Measurements from ENCODE around the gene SF3B5.
"Not testable (repeated sequence)": the region's sequence is repeated elsewhere in the genome, so short reads cannot be mapped to it uniquely, and the experiment has no call there.

Gene SF3B5

GRCh38 chr6:144095134-144096002 is at the start of gene SF3B5:
SF3B5 (minus strand) TSS chr6:144095573; CDS start chr6:144095497, 76 bp downstream.
- TF ChIP-seq POLR2A (IDR thresholded peaks at IDR 0.05; ENCODE audit: low read depth, low read length): peak; percentile 82
- peak; percentile 93 for FAIRE-seq
- DNase-seq (ENCODE audit: insufficient read length, low spot score): peak; percentile 51

GRCh38 chr6:144144996-144145395 is 49.6 kb upstream of the SF3B5 start:
- no peak for TF ChIP-seq POLR2A (IDR thresholded peaks at IDR 0.05; ENCODE audit: low read depth, low read length)
- no peak for DNase-seq (ENCODE audit: insufficient read length, low spot score)
- FAIRE-seq: no peak

- FAIRE-seq (no peak), DNase-seq (ENCODE audit: insufficient read length, low spot score) (no peak)
- no peak for TF ChIP-seq POLR2A (IDR thresholded peaks at IDR 0.05; ENCODE audit: low read depth, low read length)
Observed at GRCh38 chr6:144143878-144144277, 48.5 kb upstream of the SF3B5 start.

GRCh38 chr6:144143106-144143505 is 47.7 kb upstream of the SF3B5 start:
- DNase-seq (ENCODE audit: insufficient read length, low spot score) (no peak), FAIRE-seq (no peak)
- no peak for TF ChIP-seq POLR2A (IDR thresholded peaks at IDR 0.05; ENCODE audit: low read depth, low read length)

GRCh38 chr6:144141470-144141869 is 46.1 kb upstream of the SF3B5 start:
- FAIRE-seq (no peak), DNase-seq (ENCODE audit: insufficient read length, low spot score) (no peak)
- TF ChIP-seq POLR2A (IDR thresholded peaks at IDR 0.05; ENCODE audit: low read depth, low read length): no peak

- DNase-seq (ENCODE audit: insufficient read length, low spot score) (no peak), FAIRE-seq (no peak)
- no peak for TF ChIP-seq POLR2A (IDR thresholded peaks at IDR 0.05; ENCODE audit: low read depth, low read length)
Observed at GRCh38 chr6:144140867-144141266, 45.5 kb upstream of the SF3B5 start.

GRCh38 chr6:144139817-144140216 is 44.4 kb upstream of the SF3B5 start:
- no peak for FAIRE-seq
- DNase-seq (ENCODE audit: insufficient read length, low spot score): no peak
- no peak for TF ChIP-seq POLR2A (IDR thresholded peaks at IDR 0.05; ENCODE audit: low read depth, low read length)

- FAIRE-seq: no peak
- no peak for DNase-seq (ENCODE audit: insufficient read length, low spot score)
- TF ChIP-seq POLR2A (IDR thresholded peaks at IDR 0.05; ENCODE audit: low read depth, low read length): no peak
Observed at GRCh38 chr6:144138542-144138941, 43.2 kb upstream of the SF3B5 start.

- FAIRE-seq (no peak), DNase-seq (ENCODE audit: insufficient read length, low spot score) (no peak)
- TF ChIP-seq POLR2A (IDR thresholded peaks at IDR 0.05; ENCODE audit: low read depth, low read length): no peak
Observed at GRCh38 chr6:144134737-144135136, 39.4 kb upstream of the SF3B5 start.

GRCh38 chr6:144134176-144134575 is 38.8 kb upstream of the SF3B5 start:
- DNase-seq (ENCODE audit: insufficient read length, low spot score): no peak
- TF ChIP-seq POLR2A (IDR thresholded peaks at IDR 0.05; ENCODE audit: low read depth, low read length): no peak
- FAIRE-seq: no peak

- FAIRE-seq: no peak
- TF ChIP-seq POLR2A (IDR thresholded peaks at IDR 0.05; ENCODE audit: low read depth, low read length): no peak
- no peak for DNase-seq (ENCODE audit: insufficient read length, low spot score)
Observed at GRCh38 chr6:144133225-144133821, 38.0 kb upstream of the SF3B5 start.

GRCh38 chr6:144132167-144132690 is 36.9 kb upstream of the SF3B5 start:
- not testable (repeated sequence) for FAIRE-seq; DNase-seq (ENCODE audit: insufficient read length, low spot score)

- peak; percentile 87 for FAIRE-seq
- no peak for TF ChIP-seq POLR2A (IDR thresholded peaks at IDR 0.05; ENCODE audit: low read depth, low read length)
Observed at GRCh38 chr6:144131248-144131709, 35.9 kb upstream of the SF3B5 start.

GRCh38 chr6:144129469-144129868 is 34.1 kb upstream of the SF3B5 start:
- FAIRE-seq (no peak), DNase-seq (ENCODE audit: insufficient read length, low spot score) (no peak)
- TF ChIP-seq POLR2A (IDR thresholded peaks at IDR 0.05; ENCODE audit: low read depth, low read length): no peak

More at GRCh38 chr6:144131248-144131709, 35.9 kb upstream of the SF3B5 start:
- no peak for DNase-seq (ENCODE audit: insufficient read length, low spot score)
